IMR-90 (cell line): ENCODE data around the gene ACE2. TPM values are rescaled to one million over a fixed set of nuclear protein-coding genes. Genes with fewer than 3 reads are reported as not detected.

Source experiments
- ATAC-seq: fragments of 200-7000 bp; cut with Tn5 transposase; 2 replicates; pipeline ENCODE4 v1.9.1; 2020; ENCODE audit warnings: low read depth, mild to moderate bottlenecking, moderate library complexity
- BruUV-seq: library from RNA; stranded (reverse); fragments of 400-500 nt; replicated peaks from 2 replicates; lab custom pipeline; 2021; lab: Mats Ljungman, UMichigan
- CTCF ChIA-PET: fragments of 300-600 bp; formaldehyde crosslinking; extraction: SDS; loops from one replicate; lab custom pipeline; 2021; ENCODE audit warnings: antibody characterized with exemption; lab: Yijun Ruan, JAX
- POLR2A ChIA-PET: fragments of 300-600 bp; sonication (Branson Sonifier 250); formaldehyde crosslinking; loops from one replicate; lab custom pipeline; 2022; ENCODE audit warnings: antibody characterized with exemption; ENCODE audit not compliant: unreplicated experiment; lab: Charles Lee
- DNase-seq: peaks from one replicate; pipeline ENCODE4 v3.0.0; 2013
- H2AFZ ChIP-seq: replicated peaks from 2 replicates; pipeline ENCODE3; 2013; ENCODE audit warnings: low read length, mild to moderate bottlenecking; ENCODE audit not compliant: poor library complexity
- H2AK5ac ChIP-seq: 2 replicates; pipeline ENCODE4 v1.6.1; 2013; ENCODE audit warnings: low read depth, low read length, inconsistent platforms
- H2AK9ac ChIP-seq: replicated peaks from 2 replicates; pipeline ENCODE3; 2013; ENCODE audit warnings: mild to moderate bottlenecking, low read depth, low read length, moderate library complexity; ENCODE audit not compliant: poor library complexity
- H2BK120ac ChIP-seq: 2 replicates; pipeline ENCODE4 v1.6.1; 2013; ENCODE audit warnings: low read depth, low read length, inconsistent platforms
- H2BK15ac ChIP-seq: 3 replicates; pipeline ENCODE4 v1.6.1; 2013; ENCODE audit warnings: low read depth, low read length, inconsistent platforms
- H2BK20ac ChIP-seq: 2 replicates; pipeline ENCODE4 v1.6.1; 2013; ENCODE audit warnings: low read depth, mild to moderate bottlenecking, inconsistent platforms, low read length, moderate library complexity
- H2BK5ac ChIP-seq: 2 replicates; pipeline ENCODE4 v1.6.1; 2013; ENCODE audit warnings: mild to moderate bottlenecking, low read depth, low read length, inconsistent platforms; ENCODE audit not compliant: poor library complexity, severe bottlenecking
- H3K14ac ChIP-seq: replicated peaks from 2 replicates; pipeline ENCODE4 v1.6.1; 2013; ENCODE audit warnings: low read depth, low read length, inconsistent platforms
- H3K18ac ChIP-seq: 2 replicates; pipeline ENCODE4 v1.6.1; 2013; ENCODE audit warnings: low read depth, low read length, control low read depth
- H3K23ac ChIP-seq: 2 replicates; pipeline ENCODE4 v1.6.1; 2013; ENCODE audit warnings: low read depth, low read length, inconsistent platforms
- H3K27ac ChIP-seq: 2 replicates; pipeline ENCODE4 v1.5.1; 2013; ENCODE audit warnings: mild to moderate bottlenecking, control low read depth, low read length; ENCODE audit not compliant: insufficient read depth
- H3K27me3 ChIP-seq: 2 replicates; pipeline ENCODE4 v1.6.1; 2013; ENCODE audit warnings: low read length; ENCODE audit not compliant: control insufficient read depth, insufficient read depth
- H3K36me3 ChIP-seq: 2 replicates; pipeline ENCODE4 v1.6.1; 2013; ENCODE audit warnings: low read length, mixed read lengths; ENCODE audit not compliant: control insufficient read depth, insufficient read depth
- H3K4ac ChIP-seq: 2 replicates; pipeline ENCODE4 v1.6.1; 2013; ENCODE audit warnings: low read depth, low read length, inconsistent platforms
- H3K4me1 ChIP-seq: 2 replicates; pipeline ENCODE4 v1.6.1; 2013; ENCODE audit warnings: low read length, mixed read lengths; ENCODE audit not compliant: control insufficient read depth, insufficient read depth
- H3K4me2 ChIP-seq: 2 replicates; pipeline ENCODE4 v1.6.1; 2013; ENCODE audit warnings: low read depth, mild to moderate bottlenecking, control low read depth, low read length, moderate library complexity
- H3K4me3 ChIP-seq: 2 replicates; pipeline ENCODE4 v1.5.1; 2013; ENCODE audit warnings: low read depth, mild to moderate bottlenecking, control low read depth, low read length, moderate library complexity; ENCODE audit not compliant: insufficient read depth
- H3K56ac ChIP-seq: 2 replicates; pipeline ENCODE4 v1.6.1; 2013; ENCODE audit warnings: low read length, inconsistent platforms; ENCODE audit not compliant: insufficient read depth; ENCODE audit errors: extremely low read depth
- H3K79me1 ChIP-seq, 2 experiments: 2 replicates each; pipeline ENCODE4 v1.6.1; 2013; ENCODE audit warnings: low read length in 2 of 2, inconsistent platforms in 1 of 2, low read depth in 1 of 2
- H3K9ac ChIP-seq: 2 replicates; pipeline ENCODE4 v1.6.1; 2013; ENCODE audit warnings: low read depth, low read length, control low read depth
- H3K9me1 ChIP-seq: 2 replicates; pipeline ENCODE4 v1.6.1; 2013; ENCODE audit warnings: low read length, inconsistent platforms; ENCODE audit not compliant: insufficient read depth
- H3K9me3 ChIP-seq: 2 replicates; pipeline ENCODE4 v1.6.1; 2013; ENCODE audit warnings: low read length; ENCODE audit not compliant: control insufficient read depth, insufficient read depth
- H4K20me1 ChIP-seq: 2 replicates; pipeline ENCODE4 v1.6.1; 2013; ENCODE audit warnings: low read length, inconsistent platforms; ENCODE audit not compliant: insufficient read depth
- H4K5ac ChIP-seq: 2 replicates; pipeline ENCODE4 v1.6.1; 2013; ENCODE audit warnings: mild to moderate bottlenecking, low read depth, low read length, control low read depth
- H4K8ac ChIP-seq, 2 experiments: 2 replicates each; pipeline ENCODE4 v1.6.1; 2013; ENCODE audit warnings: low read depth in 2 of 2, low read length in 2 of 2, control low read depth in 1 of 2, inconsistent platforms in 1 of 2
- H4K91ac ChIP-seq: 2 replicates; pipeline ENCODE4 v1.6.1; 2013; ENCODE audit warnings: low read depth, low read length, inconsistent platforms; ENCODE audit not compliant: insufficient read depth
- BHLHE40 ChIP-seq: fragments of 150-350 bp; IDR thresholded peaks from 2 replicates; pipeline ENCODE4 v1.6.1; 2016; ENCODE audit warnings: mild to moderate bottlenecking, low read depth, low read length
- MAZ ChIP-seq: IDR thresholded peaks from 2 replicates; pipeline ENCODE4 v1.6.1; 2012; ENCODE audit warnings: low read depth, mild to moderate bottlenecking, low read length, improper control_type of control experiment, moderate library complexity, borderline replicate concordance
- RFX5 ChIP-seq: IDR thresholded peaks from 2 replicates; pipeline ENCODE4 v1.8.0; 2012; ENCODE audit warnings: low read depth, mild to moderate bottlenecking, low read length, moderate library complexity
- WGBS, 2 experiments: methylation state at CpG; one replicate each; pipeline versions ENCODE4 v1.1.5 to v1.1.7; 2013; ENCODE audit warnings: missing lambda C conversion rate in 2 of 2; ENCODE audit not compliant: insufficient read length in 1 of 2; ENCODE audit errors: extremely low coverage in 2 of 2; 5-methylcytosine and 5-hydroxymethylcytosine counted together
- dilution Hi-C: fragments of 300-500 bp; cut with HindIII; formaldehyde crosslinking; loops from one replicate; pipeline ENCODE4 v1.14.3; 2018; ENCODE audit warnings: low sequenced_read_pairs; ENCODE audit not compliant: unreplicated experiment
- in situ Hi-C: fragments of 300-500 bp; cut with MboI; formaldehyde crosslinking; loops from 3 replicates; pipeline ENCODE4 v1.14.3; 2019; ENCODE audit warnings: low sequenced_read_pairs, inconsistent platforms, mixed read lengths
- intact Hi-C: fragments of 100-400 bp; cut with micrococcal nuclease; formaldehyde crosslinking; loops from 2 replicates; pipeline ENCODE4 v1.10.0; 2022
- polyA plus RNA-seq, 3 experiments: library from polyadenylated mRNA; depleted of rRNA; stranded (reverse); fragments of >200 nt; gene quantifications; 2 replicates each; pipeline ENCODE4 v1.2.3, GENCODE V29; 2012; ENCODE audit warnings: low replicate concordance in 1 of 3
- total RNA-seq: library from RNA; depleted of rRNA; stranded (reverse); fragments of >200 nt; gene quantifications from 2 replicates; pipeline ENCODE4 v1.2.3, GENCODE V29; 2012

ACE2 gene
- total and polyA plus RNA-seq, 2 of the 4 experiments (the other 2 are of a cell fraction), result not detected

GRCh38 chrX:15646031-15646430 is 45.3 kb upstream of the ACE2 start:
- H2BK120ac ChIP-seq, result no peak overlapping the region
- H3K27me3 ChIP-seq, result peaks cover 10% of the 10 kb centered on the region
- H4K20me1 ChIP-seq, result no peaks in the 10 kb centered on the region
- no peak overlapping the region for H3K4ac ChIP-seq
- no TSS peak for BruUV-seq
- no peak overlapping the region for H3K23ac ChIP-seq
- POLR2A ChIA-PET, result no interaction called here
- H2BK20ac ChIP-seq, result no peak overlapping the region
- no peak overlapping the region for H4K8ac ChIP-seq
- intact Hi-C loops, result no loop called here
- no peak overlapping the region for H3K9ac ChIP-seq
- ATAC-seq, result no peak
- TF ChIP-seq MAZ (no peak), RFX5 (no peak), BHLHE40 (no peak)
- H3K36me3 ChIP-seq, result no peaks in the 10 kb centered on the region
- CTCF ChIA-PET, result no interaction called here
- H3K9me1 ChIP-seq, result no peaks in the 10 kb centered on the region
- no peak overlapping the region for H2AK9ac ChIP-seq
- no peak overlapping the region for H4K5ac ChIP-seq
- no peak for DNase-seq
- H2BK5ac ChIP-seq, result no peak overlapping the region
- WGBS, 2 experiments, result 84% methylated on average over 8 of the region's 15 CpGs; no CpG with 5 or more reads in 1 of the 2 experiments
- H3K9me3 ChIP-seq, result no peaks in the 10 kb centered on the region
- no peak overlapping the region for H3K14ac ChIP-seq
- no peak overlapping the region for H2BK15ac ChIP-seq
- H3K4me2 ChIP-seq, result no peak overlapping the region
- dilution Hi-C loops, result no loop called here
- no peak overlapping the region for H2AK5ac ChIP-seq
- no peak overlapping the region for H3K56ac ChIP-seq
- H3K4me3 ChIP-seq, result no peak overlapping the region
- no peak overlapping the region for H4K91ac ChIP-seq
- in situ Hi-C loops, result no loop called here
- H3K4me1 ChIP-seq, result no peaks in the 10 kb centered on the region
- no peak overlapping the region for H3K27ac ChIP-seq
- H3K18ac ChIP-seq, result no peak overlapping the region
- no peak overlapping the region for H2AFZ ChIP-seq
- no peaks in the 10 kb centered on the region for H3K79me1 ChIP-seq
